HFFc6 (cell line): ENCODE results near the gene CFAP77. TPM values are rescaled to one million over a fixed set of nuclear protein-coding genes. Genes with fewer than 3 reads are reported as not detected.

Experiments
- DNase-seq: peaks from one replicate; pipeline ENCODE4 v3.0.0-alpha.2; 2018
- H3K27ac Mint-ChIP-seq: 2 replicates; pipeline ENCODE4 v1.8.0; 2020; ENCODE audit warnings: mild to moderate bottlenecking, mixed read lengths
- H3K27me3 Mint-ChIP-seq: 2 replicates; pipeline ENCODE4 v1.8.0; 2021; ENCODE audit warnings: mild to moderate bottlenecking, moderate library complexity, mixed read lengths; ENCODE audit not compliant: insufficient read depth
- H3K36me3 Mint-ChIP-seq: 2 replicates; pipeline ENCODE4 v1.8.0; 2021; ENCODE audit warnings: low read depth, mixed read lengths
- H3K4me1 Mint-ChIP-seq: 2 replicates; pipeline ENCODE4 v1.8.0; 2020; ENCODE audit warnings: low read depth, mixed read lengths
- H3K4me3 Mint-ChIP-seq: 2 replicates; pipeline ENCODE4 v1.8.0; 2020; ENCODE audit warnings: mild to moderate bottlenecking, moderate library complexity, mixed read lengths
- H3K9me3 Mint-ChIP-seq: 2 replicates; pipeline ENCODE4 v1.8.0; 2020; ENCODE audit warnings: mild to moderate bottlenecking, mixed read lengths
- CTCF ChIP-seq: fragments of 200-600 bp; sonication (generic); IDR thresholded peaks from 2 replicates; pipeline ENCODE4 v1.5.0; 2021; ENCODE audit warnings: antibody characterized with exemption, mild to moderate bottlenecking
- total RNA-seq, 6 experiments: library from RNA; stranded (reverse); fragmentation: NEBNext Ultra II Directional; extraction: Animal tissue kit (Norgen Biotek cat#: 25700); gene quantifications; 2 replicates in 1 of 6; 3 replicates in 5 of 6; pipeline ENCODE4 v1.2.3, GENCODE V29; 2021

Gene CFAP77
- total RNA-seq, 6 experiments from 2014 or later = not detected

GRCh38 chr9:132520612-132521011 lies 110.6 kb downstream of the CFAP77 start:
- no peak for TF ChIP-seq CTCF
- Mint-ChIP-seq H3K4me1 (no peaks in the 10 kb centered on the region), H3K4me3 (no peak overlapping the region), H3K27me3 (peaks cover 49% of the 10 kb centered on the region), H3K27ac (no peak overlapping the region), H3K9me3 (no peaks in the 10 kb centered on the region; the same call in 1 of the 2 replicates), H3K36me3 (no peaks in the 10 kb centered on the region)
- no peak for DNase-seq

- Mint-ChIP-seq H3K4me1 (no peaks in the 10 kb centered on the region), H3K9me3 (no peaks in the 10 kb centered on the region), H3K27me3 (peaks cover 29% of the 10 kb centered on the region)
Observed at GRCh38 chr9:132525308-132526023, 115.5 kb downstream of the CFAP77 start.

GRCh38 chr9:132531195-132531594 lies 121.2 kb downstream of the CFAP77 start:
- no peak for DNase-seq
- H3K27ac Mint-ChIP-seq = no peak overlapping the region
- no peaks in the 10 kb centered on the region for H3K4me1 Mint-ChIP-seq
- peaks cover 5% of the 10 kb centered on the region for H3K9me3 Mint-ChIP-seq
- H3K27me3 Mint-ChIP-seq = peaks cover 37% of the 10 kb centered on the region
- no peaks in the 10 kb centered on the region for H3K36me3 Mint-ChIP-seq
- no peak for TF ChIP-seq CTCF
- no peak overlapping the region for H3K4me3 Mint-ChIP-seq

More at GRCh38 chr9:132525308-132526023, 115.5 kb downstream of the CFAP77 start:
- no peak for DNase-seq
- no peak overlapping the region for H3K4me3 Mint-ChIP-seq
- H3K27ac Mint-ChIP-seq = no peak overlapping the region
- H3K36me3 Mint-ChIP-seq = no peaks in the 10 kb centered on the region
- TF ChIP-seq CTCF = no peak

GRCh38 chr9:132531710-132532570 lies 121.9 kb downstream of the CFAP77 start:
- peaks cover 5% of the 10 kb centered on the region for H3K9me3 Mint-ChIP-seq
- H3K27ac Mint-ChIP-seq = no peak overlapping the region
- no peaks in the 10 kb centered on the region for H3K36me3 Mint-ChIP-seq
- no peaks in the 10 kb centered on the region for H3K4me1 Mint-ChIP-seq
- no peak for TF ChIP-seq CTCF
- H3K27me3 Mint-ChIP-seq = peaks cover 42% of the 10 kb centered on the region
- H3K4me3 Mint-ChIP-seq = no peak overlapping the region
- no peak for DNase-seq

GRCh38 chr9:132534832-132535231 lies 124.8 kb downstream of the CFAP77 start:
- no peak for TF ChIP-seq CTCF
- peaks cover 57% of the 10 kb centered on the region for H3K27me3 Mint-ChIP-seq
- H3K4me3 Mint-ChIP-seq = no peak overlapping the region
- no peak for DNase-seq
- no peaks in the 10 kb centered on the region for H3K4me1 Mint-ChIP-seq
- H3K9me3 Mint-ChIP-seq = peaks cover 5% of the 10 kb centered on the region
- H3K36me3 Mint-ChIP-seq = no peaks in the 10 kb centered on the region
- H3K27ac Mint-ChIP-seq = no peak overlapping the region
